Hematopoietic multipotent progenitor cell treated with erythropoietin and hydrocortisone succinate and interleukin-3 and kit ligand, for 17 days (in vitro differentiated cells): ENCODE measurements around the gene GLS2.
"Not testable (repeated sequence)": the region's sequence is repeated elsewhere in the genome, so short reads cannot be mapped to it uniquely, and the experiment has no call there.

ENCODE experiments used
- DNase-seq: peaks from one replicate; pipeline ENCODE4 v3.0.0-alpha.2; 2015; ENCODE audit warnings: low spot score

The GLS2 gene

GRCh38 chr12:56488041-56488955, at the start of gene GLS2:
GLS2 (minus strand) TSS chr12:56488161; CDS start chr12:56488118, 43 bp downstream.
- DNase-seq, result no peak

DNA sequence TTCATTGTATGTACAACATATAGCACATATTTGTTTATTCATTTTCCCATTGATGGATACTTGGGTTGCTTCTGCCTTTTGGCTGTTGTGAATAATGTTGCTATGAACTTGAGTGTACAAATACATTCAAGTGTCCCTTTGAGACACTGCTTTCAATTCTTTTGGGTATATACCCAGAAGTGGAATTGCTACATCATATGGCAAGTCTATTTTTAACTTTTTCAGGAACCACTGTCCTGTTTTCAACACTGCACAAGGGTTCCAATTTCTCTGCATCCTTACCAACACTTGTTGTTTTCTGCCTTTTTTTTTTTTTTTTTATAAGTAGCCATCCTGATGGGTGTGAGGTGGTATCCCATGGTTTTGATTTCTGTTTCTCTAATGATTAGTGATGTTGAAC, 49.6 kb upstream of the GLS2 start:
- no peak for DNase-seq

DNA sequence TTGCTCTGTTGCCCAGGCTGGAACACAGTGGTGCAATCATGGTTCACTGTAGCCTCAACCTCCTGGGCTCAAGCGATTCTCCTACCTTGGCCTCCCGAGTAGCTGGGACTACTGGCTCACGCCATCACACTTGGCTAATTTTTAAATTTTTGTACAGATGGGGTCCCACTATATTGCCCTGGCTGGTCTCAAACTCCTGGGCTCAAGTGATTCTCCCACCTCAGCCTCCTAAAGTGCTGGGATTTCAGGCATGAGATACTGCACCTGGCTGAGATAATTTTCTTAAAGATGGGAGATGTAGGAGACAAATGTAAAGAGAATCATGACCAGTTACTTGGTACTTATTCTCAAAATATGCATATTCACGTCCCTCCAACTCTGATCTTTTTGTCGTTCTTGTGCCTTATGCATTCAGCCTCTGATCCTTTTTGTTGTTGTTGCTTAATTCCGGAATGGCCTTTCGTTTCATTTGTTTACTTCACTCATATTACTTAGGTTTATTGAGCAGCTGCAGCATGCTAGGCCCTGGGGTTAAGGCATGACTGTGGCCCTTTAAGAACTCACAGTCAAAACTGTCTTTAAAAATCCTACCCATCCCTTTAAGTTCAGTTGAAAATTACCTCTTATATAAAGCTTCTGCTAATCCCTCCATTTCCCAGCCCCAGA, 42.6 kb upstream of the GLS2 start:
- no peak for DNase-seq

GRCh38 chr12:56529656-56530055, 41.7 kb upstream of the GLS2 start:
- DNase-seq, result no peak

DNA sequence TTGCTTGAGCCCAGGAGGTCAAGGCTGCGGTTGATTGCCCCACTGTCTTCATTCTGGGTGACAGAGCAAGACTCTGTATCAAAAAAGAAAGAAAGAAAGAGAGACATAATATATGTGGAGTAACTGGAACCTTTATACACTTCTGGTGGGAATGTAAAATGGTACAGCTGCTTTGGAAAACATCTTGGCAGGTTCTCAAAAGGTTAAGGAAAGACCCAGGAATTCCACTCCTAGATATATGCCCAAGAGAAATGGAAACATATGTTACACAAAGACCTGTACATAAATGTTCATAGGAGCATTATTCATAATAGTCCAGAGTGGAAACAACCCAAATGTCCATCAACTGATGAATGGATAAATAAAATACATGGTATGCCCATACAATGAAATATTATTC, 40.9 kb upstream of the GLS2 start:
- DNase-seq, result no peak

DNA sequence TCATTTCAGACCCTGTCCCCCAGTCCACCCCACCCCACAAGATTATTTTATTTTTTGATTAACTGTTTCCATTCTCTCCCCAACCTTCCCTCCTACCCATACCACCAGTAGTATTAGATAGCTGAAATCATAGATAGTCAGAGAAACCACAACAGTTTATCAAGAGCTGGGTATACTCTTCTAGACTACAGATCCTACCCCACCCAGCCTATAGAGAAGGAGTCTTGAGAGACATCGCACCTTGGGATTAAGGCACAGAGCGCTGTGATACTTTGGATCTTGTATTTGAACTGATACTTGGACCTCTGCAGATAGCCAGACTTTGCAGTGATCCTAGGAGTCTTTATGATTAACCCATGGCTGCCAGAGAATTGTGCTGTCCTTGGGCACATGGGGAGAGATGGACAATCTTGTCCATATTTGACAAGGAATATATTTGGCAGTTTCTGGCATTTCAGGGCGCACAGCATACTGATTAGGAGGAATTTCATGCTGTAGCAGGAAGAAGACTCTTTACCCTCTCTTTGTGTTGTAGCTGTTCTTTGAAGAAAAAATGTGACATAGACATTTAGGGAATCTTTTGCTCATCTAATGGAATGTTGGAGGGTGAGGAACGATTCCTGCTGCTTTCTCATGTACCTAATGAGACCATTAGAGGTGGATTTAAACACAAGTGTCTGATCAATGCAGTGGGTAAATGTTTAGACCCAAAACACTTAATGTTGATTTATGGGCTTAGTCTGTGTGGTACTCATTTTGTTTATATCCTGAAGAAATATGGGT, 34.6 kb upstream of the GLS2 start:
- no peak for DNase-seq

DNA sequence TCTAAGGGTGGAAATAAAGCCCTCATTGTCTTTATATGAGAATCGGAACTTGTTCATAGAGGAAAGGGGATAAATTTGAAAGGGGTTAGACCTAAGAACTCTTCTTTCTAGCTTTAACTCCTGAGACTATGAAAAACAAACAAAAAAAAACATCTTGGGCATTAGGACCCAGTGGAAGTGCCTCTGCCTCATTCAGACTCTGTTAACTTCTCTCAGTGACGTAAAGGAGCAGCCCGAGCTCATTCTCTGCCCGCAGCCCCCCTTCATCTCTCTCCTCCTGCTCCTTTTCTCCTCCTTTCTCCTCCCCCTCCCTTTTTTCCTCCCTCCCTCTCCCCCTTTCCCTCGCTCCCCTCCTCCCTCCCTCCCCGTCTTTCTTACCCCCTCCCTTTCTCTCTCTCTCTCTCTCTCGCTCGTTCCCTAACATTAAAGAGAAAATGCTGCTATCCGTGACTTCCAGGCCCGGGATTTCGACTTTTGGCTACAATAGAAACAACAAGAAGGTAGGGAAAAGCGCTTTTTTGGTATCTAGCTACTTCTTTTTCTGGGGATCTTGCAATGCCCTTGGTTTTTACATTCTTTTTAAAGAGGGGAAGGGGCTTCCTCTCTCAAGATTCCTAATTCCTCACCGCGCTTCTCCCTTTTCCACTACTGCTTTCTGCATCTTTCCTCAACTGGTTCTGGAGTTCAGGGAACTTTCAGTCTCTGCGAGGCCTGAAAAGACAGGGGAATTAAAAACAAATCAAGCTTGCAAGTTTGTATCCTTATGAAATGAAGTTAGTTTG, 33.8 kb upstream of the GLS2 start, which contains the start of gene RBMS2:
Gene RBMS2 (plus strand): TSS at position 231 of the 782 bp plus-strand sequence. CDS start 204 bp downstream, at position 435.
- no peak for DNase-seq

GRCh38 chr12:56521209-56521589, 33.2 kb upstream of the GLS2 start:
- DNase-seq, result no peak

GRCh38 chr12:56520506-56520905, 32.5 kb upstream of the GLS2 start:
- DNase-seq, result no peak

DNA sequence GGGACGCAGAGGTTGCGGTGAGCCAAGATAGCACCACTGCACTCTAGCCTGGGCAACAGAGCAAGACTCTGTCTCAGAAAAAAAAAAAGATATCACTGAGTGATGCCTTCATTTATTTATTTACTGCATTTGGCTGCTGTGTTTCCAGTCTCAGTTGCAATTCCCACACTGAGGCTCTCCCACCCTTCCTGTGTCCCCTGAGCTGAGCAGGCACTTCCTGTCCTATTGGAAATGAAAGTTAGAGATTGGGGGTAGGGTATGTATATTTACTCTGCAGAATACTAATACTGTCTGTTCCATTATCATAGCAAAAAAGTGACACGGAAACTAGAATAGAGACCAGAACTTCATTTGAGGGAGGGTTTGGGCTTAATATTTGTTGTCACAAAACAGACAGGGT, 32.1 kb upstream of the GLS2 start:
- no peak for DNase-seq

GRCh38 chr12:56518570-56518969, 30.6 kb upstream of the GLS2 start:
- DNase-seq, result no peak

- DNase-seq, result no peak
Observed at GRCh38 chr12:56517854-56518253, 29.9 kb upstream of the GLS2 start.

GRCh38 chr12:56514014-56514318, 26.0 kb upstream of the GLS2 start:
- not testable (repeated sequence) for DNase-seq

DNA sequence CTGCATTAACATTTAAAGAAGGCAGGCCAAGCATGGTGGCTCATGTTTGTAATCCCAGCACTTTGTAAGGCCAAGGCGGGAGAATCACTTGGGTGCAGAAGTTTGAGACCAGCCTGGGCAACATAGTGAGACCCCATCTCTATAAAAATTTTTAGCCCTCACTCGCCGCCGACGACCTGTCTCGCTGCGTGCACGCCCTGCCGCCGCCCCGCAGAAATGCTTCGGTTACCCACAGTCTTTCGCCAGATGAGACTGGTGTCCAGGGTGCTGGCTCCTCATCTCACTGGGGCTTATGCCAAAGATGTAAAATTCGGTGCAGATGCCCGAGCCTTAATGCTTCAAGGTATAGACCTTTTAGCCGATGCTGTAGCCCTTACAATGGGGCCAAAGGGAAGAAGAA, 22.8 kb upstream of the GLS2 start:
- DNase-seq, result no peak

DNA sequence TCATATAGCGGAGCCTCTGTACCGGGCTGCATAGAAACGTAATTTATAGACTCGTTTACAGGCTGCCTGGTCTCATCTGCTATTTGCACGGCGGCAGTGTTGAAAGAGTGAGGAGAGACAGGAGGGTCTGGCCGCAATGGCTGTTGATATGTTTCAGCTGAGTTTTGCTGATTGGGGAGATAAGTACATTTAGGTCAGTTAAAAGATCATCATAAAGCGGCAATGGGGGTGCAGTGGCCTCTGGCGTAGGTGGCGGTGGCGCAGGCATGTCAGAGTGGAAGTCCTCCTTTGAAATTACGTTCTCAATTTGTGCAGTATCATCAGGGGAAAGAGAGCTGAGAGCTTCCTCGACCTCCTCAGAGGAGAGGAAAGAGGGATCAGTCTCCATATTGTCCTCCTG, 11.9 kb upstream of the GLS2 start:
- DNase-seq, result not testable (repeated sequence)

GRCh38 chr12:56499452-56499851, 11.5 kb upstream of the GLS2 start:
- not testable (repeated sequence) for DNase-seq

DNA sequence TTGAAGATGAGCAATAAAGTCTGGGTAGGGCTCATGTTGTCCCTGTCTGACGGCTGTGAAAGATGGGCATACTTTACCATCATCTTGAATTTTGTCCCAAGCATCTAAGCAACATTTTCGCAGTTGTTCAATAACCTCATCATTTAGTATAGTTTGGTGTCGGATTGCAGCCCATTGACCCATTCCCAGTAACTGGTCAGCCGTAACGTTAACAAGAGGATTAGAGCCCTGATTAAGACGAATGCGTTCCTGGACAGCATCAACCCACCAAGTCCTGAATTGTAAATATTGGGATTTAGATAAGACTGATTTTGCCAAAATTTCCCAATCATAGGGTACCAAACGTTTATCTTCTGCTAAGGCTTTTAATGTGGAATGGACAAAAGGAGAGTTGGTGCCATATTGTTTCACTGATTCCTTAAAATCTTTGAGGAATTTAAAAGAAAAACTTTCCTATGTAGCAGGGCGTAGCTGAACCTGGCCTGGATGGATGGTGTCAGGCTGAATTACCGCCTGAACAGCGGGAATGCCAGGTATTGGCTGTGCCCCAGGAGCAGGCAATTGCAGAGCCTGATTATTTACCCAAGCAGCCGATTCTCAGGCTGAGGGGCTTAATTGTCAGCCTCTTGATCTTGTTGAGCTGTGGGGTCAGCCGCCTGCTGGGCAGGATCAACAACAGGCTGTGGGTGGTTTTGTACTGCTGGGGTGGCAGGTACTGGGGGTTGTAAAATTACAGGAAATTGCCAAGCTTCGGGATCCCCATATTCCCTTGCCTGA, 10.4 kb upstream of the GLS2 start:
- not testable (repeated sequence) for DNase-seq

DNA sequence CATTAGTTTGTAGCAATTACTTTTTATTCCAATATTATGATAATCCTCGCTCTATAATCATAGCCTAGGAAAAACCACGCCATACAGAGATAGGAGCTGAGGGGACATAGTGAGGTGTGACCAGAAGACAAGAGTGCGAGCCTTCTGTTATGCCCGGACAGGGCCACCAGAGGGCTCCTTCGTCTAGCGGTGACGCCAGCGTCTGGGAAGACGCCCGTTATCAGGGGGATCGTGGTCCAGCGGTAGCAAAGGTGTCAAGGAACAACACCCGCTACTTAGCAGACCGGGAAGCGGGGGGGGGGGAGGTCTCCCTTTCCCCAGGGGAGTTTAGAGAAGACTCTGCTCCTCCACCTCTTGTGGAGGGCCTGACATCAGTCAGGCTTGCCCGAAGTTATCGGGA, 8.7 kb upstream of the GLS2 start:
- peak; percentile 54 for DNase-seq

GRCh38 chr12:56494481-56494880, 6.5 kb upstream of the GLS2 start:
- not testable (repeated sequence) for DNase-seq

- DNase-seq, result not testable (repeated sequence)
Observed at GRCh38 chr12:56494106-56494415, 6.1 kb upstream of the GLS2 start.

- DNase-seq, result not testable (repeated sequence)
Observed at GRCh38 chr12:56493409-56494105, 5.6 kb upstream of the GLS2 start.
